ENCODE measurements around the gene KREMEN2.
A peak's percentile ranks its signal among the peaks of the same experiment; 100 is the strongest.
"Not testable (repeated sequence)": the region's sequence is repeated elsewhere in the genome, so short reads cannot be mapped to it uniquely, and the experiment has no call there.

Gene KREMEN2

GRCh38 chr16:2963723-2964474 lies at the start of gene KREMEN2:
KREMEN2 (plus strand) TSS chr16:2964275; CDS start chr16:2964521, 246 bp downstream.
- DNase-seq (ENCODE audit: low read depth), result peak; percentile 56

DNA sequence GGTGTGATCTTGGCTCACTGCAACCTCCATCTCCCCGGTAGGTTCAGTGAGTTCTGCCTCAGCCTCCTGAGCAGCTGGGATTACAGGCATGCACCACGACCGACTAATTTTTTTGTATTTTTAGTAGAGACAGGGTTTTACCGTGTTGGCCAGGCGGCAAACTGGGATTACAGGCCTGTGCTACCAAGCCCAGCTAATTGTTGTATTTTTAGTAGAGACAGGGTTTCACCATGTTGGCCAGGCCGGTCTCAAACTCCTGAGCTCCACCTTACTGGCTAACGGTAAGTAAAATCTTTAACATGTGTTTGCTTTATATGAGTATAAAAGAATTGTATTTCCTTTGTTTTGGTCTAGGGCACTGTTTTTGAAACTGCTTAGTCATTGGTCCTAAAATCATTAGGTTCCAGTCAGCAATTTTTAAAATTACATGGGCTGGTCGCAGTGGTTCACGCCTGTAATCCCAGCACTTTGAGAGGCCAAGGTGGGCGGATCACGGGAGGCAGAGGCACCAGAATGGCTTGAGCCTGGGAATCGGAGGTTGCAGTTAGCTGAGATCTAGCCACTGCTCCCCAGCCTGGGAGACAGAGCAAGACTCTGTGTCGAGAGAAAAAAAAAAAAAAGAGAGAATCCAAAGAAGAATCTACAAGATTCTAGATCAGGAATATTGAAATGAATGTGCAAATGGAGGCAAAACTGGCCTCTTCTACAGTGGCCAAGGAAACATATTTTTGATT lies 48.7 kb upstream of the KREMEN2 start:
- no peak for DNase-seq (ENCODE audit: low read depth)

DNA sequence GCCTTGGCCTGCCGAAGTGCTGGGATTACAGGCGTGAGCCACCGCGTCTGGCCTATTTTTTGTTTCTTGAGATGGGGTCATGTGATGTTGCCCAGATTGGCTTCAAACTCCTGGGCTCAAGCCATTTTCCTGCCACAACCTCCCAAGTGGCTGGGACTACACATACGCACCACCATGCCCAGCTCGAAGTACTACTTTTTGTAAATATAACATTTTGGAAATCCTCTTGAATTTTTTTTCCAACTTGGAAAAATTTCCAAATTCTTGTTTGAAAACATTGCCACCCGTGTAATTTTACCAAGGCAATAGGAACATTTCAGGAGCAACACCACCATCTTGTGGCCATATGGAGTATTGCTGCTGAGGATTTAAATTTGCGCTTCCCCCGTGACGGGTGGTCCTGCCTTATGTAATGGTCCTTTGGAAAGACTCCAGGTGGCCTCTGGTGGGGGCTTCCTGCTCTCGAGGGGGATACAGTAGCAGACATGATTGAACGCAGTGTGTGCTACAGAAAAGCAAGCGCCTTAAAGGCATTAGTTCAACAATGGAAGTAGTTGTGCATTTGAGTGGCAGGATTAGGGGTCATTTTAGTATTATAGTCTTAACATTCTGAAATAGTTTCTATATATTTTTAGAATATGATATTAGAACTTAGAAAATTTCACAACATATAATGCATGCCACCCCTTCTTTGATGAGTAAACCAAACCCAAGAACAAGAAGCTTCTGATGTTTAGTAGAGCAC lies 44.4 kb upstream of the KREMEN2 start:
- DNase-seq (ENCODE audit: low read depth), result peak; percentile 72

DNA sequence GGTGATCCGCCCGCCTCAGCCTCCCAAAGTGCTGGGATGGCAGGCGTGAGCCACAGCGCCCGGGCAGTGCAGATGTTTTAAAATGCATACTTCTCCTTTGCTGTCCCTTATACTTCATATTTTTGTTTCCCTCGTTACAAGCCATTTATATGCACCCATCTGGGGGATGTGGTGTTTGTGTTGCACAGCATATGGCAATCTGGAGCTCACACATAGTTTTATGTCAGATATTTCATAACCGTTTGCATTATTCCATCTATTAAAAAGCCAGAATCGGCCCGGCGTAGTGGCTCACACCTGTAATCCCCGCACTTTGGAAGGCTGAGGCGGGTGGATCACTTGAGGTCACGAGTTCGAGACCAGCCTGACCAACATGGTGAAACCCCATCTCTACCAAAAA lies 40.6 kb upstream of the KREMEN2 start:
- no peak for DNase-seq (ENCODE audit: low read depth)

DNA sequence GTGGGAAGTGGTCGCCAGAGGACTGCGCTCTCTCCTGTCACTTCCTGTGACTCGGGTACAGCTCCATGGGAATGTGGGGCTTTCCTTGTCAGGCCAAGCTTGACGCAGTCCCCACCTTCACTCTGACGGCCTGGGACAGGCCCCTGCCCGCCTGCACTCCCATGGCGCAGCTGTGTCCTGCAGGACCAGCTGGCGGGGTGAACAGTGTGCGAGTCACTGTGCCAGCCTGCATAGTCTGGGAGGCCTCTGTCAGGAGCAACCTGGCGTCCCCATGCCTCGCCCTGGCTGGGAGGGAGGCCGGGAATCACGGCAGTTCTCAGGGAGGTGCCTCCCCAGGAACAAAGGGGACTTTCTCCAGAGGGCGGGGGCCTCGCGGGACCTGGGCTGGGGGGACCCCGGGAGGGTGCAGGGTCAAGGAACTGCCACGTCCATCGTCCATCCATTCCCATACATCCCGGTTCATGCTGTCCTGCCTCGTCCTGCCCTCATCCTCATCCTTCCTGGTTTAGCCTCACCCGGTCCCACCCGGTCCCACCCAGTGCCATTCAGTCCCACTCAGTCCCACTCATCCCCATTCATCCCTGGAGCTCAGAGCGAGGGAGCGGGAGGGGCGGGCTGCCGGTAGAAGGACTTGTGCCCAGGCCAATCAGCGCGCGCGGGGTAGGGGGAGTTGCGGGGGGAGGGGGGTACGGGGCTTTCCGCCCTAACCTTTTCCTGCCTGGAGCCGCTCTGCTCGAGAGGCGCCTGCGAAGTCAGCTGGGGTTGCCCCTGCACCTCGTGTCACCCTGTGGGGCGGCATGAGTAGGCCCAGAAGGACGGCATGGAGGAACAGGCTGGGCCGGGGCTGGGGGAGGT lies 38.9 kb upstream of the KREMEN2 start:
- no peak for DNase-seq (ENCODE audit: low read depth)

DNA sequence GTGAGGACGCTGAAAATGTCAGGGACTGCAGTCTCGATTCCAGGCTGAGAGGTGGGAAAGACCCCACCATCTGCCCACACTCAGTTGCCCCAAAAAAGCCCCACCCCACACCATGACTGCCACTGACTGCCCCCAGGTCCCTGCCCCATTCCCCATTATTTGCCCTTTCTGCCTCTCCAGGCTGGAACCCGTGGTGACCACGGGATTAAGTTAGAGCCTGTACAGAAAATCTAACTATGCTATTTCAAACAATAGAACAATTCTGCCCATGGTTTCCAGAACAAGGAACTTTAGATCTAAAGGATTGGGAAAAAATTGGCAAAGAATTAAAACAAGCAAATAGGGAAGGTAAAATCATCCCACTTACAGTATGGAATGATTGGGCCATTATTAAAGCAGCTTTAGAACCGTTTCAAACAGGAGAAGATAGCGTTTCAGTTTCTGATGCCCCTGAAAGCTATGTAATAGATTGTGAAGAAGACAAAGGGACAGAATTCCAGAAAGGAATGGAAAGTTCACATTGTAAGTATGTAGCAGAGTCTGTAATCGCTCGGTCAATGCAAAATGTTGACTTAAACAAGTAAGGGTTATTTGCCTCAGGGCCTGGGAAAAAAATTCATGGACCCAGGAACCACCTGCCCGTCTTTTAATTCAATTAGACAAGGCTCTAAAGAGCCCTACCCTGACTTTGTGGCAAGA lies 38.0 kb upstream of the KREMEN2 start:
- DNase-seq (ENCODE audit: low read depth), result no peak

DNA sequence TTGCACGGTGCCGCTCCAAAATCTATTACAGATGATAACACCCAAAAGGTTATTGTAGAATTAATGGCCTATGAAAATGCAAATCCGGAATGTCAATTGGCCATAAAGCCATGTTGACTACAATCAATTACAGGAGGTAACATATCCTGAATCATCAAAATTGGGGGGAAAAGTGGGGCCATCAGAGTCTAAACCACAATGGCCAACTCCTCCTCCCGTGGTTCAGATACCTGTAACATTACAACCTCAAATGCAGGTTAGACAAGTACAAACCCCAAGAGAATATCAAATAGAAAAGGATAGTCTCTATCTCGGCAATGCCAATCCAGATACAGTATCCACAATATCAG lies 37.5 kb upstream of the KREMEN2 start:
- DNase-seq (ENCODE audit: low read depth), result no peak

DNA sequence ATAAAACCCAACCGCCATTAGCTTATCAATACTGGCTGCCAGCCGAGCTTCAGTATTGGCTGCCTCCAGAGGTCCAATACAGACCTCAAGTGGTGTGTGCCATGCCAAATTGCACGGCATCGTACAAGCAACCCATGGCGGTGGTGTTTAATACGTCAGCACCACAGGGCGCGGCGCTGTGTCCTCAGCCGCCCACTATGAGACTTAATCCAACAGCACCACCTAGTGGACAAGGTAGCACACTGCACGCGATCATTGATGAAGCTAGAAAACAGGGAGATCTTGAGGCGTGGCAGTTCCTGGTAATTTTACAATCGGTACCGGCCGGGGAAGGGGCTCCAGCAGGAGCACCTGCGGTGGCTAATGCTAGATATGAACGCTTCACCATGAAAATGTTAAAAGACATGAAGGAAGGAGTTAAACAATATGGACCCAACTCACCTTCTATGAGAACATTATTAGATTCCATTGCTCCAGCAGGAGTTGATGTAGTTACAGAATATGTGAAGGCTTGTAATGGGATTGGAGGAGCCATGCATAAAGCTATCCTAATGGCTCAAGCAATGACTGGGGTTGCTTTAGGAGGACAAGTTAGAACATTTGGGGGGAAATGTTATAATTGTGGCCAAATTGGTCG lies 36.9 kb upstream of the KREMEN2 start:
- peak; percentile 88 for DNase-seq (ENCODE audit: low read depth)

DNA sequence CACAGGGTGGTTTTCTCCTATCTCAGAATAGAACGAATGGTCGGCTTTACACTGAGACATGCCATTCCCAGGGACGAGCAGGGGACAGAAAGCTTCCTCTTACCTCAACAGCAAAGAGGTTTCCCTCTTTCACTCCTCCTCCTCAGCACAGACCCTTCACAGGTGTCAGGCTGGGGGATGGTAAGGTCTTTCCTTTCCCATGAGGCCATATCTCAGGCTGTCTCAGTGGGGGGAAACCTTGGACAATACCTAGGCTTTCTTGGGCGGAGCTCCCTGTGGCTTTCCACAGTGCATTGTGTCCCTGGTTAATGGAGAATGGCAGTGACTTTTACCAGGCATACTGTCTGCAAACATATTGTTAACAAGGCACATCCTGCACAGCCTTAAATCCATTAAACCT lies 35.9 kb upstream of the KREMEN2 start:
- not testable (repeated sequence) for DNase-seq (ENCODE audit: low read depth)

DNA sequence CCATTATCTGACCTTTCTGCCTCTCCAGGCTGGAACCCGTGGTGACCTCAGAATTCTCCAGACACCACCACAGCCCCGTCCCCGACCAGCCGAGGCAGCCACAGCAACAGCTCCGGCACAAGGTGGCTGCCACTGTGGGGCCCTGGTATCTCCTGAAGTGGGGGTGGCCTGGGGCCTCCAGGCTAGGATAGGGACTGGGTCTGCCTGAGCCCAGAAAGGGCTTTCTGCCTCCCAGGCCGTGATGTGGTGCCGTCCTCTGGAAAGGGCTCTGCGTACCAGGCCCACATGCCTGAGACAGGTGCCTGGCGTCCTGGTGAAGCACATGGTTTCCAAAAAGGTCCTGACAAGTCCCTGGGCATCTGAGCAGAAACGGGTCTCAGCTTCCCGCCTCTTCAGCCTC lies 35.3 kb upstream of the KREMEN2 start:
- DNase-seq (ENCODE audit: low read depth), result no peak

- no peak for DNase-seq (ENCODE audit: low read depth)
Measured at GRCh38 chr16:2929693-2930092, 34.4 kb upstream of the KREMEN2 start.

DNA sequence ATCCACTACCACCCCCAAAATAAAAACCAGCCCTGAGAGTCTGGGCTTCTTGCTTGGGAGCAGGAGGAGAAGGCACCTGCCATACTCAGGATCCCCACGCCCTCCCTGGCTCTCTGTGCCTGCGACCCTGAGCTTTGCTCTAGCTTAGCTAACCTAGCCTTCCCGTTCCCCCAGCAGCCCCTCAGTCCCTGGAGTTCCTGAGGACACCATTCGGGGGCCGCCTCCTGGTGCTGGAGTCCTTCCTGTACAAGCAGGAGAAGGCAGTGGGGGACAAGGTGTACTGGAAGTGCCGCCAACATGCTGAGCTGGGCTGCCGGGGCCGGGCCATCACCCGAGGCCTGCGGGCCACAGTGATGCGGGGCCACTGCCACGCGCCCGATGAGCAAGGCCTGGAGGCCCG lies 33.8 kb upstream of the KREMEN2 start:
- no peak for DNase-seq (ENCODE audit: low read depth)

GRCh38 chr16:2931231-2931914 lies 32.7 kb upstream of the KREMEN2 start:
- not testable (repeated sequence) for DNase-seq (ENCODE audit: low read depth)

GRCh38 chr16:2933136-2933535 lies 30.9 kb upstream of the KREMEN2 start:
- no peak for DNase-seq (ENCODE audit: low read depth)

GRCh38 chr16:2933701-2934100 lies 30.4 kb upstream of the KREMEN2 start:
- no peak for DNase-seq (ENCODE audit: low read depth)

- DNase-seq (ENCODE audit: low read depth), result no peak
Measured at GRCh38 chr16:2934450-2934849, 29.6 kb upstream of the KREMEN2 start.

DNA sequence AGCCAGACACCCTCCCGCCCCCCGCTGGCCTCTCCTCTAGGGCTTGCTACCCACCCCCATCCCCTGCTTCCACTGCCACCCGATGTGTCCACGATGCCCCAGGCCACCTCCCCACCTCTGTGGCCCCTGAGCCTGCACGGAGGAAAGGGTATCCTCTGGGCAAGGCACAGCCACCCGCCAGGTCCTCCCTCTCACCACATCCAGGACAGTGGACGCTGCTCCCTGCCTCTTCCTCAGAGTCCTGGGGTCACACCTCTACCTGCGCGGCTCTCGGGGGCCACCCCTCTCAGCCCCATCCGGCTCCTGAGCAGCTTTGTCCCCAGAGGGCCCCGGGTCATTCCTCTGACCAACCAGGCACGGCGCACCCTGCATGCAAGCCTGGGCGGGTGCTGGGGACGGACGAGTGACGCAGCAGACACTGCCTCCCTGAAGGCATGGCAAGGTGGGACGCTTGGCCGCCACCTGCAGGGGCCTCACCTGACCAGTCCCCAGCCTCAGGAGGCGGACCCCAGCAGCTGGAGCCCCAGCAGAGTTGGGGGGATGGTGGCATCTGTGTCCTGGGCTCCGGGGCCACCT lies 27.6 kb upstream of the KREMEN2 start:
- DNase-seq (ENCODE audit: low read depth), result no peak

- DNase-seq (ENCODE audit: low read depth), result no peak
Measured at GRCh38 chr16:2937170-2937569, 26.9 kb upstream of the KREMEN2 start.

- DNase-seq (ENCODE audit: low read depth), result no peak
Measured at GRCh38 chr16:2938206-2938605, 25.9 kb upstream of the KREMEN2 start.

GRCh38 chr16:2939968-2940367 lies 24.1 kb upstream of the KREMEN2 start:
- no peak for DNase-seq (ENCODE audit: low read depth)

All from ELR (cell line).